GM19240 (cell line): Measurements from ENCODE around the gene PAPSS2.

ENCODE experiments used
- DNase-seq: peaks from one replicate; pipeline ENCODE4 v3.0.0; 2011; ENCODE audit warnings: low spot score; ENCODE audit not compliant: insufficient read length

PAPSS2 gene

DNA sequence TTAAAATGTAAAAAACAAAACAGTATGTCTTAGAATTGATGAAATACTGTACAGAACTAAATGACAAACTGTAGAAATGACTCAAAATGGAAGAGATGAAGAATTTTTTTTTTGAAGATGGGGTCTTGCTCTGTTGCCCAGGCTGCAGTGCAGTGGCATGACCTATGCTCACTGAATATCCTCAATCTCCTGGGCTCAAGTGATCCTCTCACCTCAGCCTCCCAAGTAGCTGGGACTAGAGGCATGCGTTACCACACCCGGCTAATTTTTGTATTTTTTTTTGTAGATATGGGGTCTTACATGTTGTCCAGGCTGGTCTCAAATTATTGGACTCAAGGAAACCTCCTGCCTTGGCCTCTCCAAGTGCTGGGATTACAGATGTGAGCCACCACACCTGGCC, 121.9 kb downstream of the PAPSS2 start:
- no peak for DNase-seq

DNA sequence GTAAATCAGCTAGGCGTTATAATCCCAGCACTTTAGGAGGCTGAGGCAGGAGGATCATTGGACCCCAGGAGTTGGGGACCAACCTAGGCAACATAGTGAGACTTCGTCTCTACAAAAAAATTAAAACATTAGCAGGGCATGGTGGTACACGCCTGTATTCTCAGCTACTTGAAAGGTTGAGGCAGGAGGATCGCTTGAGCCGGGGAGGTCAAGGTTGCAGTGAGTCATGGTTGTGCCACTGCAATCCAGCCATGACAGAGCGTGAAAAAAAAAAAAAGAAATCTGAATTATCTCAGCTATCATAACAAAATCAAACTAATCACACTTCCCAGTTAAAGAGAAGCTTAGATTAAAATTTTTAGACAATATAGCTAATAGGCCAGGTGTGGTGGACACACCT, 123.0 kb downstream of the PAPSS2 start:
- DNase-seq = no peak

DNA sequence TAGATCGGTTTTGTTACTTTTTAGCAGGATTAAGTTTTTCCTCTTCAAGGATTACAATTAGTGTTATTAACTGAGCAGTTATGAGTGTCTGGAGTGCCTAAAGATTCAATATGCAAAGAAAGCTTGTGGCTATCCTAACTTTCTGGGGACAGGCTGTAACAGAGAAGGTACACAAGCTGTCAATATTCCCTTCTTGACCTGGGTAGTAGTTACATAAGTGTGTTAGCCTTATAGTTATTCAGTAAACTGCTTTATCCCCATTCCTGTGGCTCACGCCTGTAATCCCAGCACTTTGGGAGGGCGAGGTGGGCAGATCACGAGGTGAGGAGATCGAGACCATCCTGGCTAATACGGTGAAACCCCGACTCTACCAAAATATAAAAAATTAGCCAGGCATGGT, 126.7 kb downstream of the PAPSS2 start:
- no peak for DNase-seq

GRCh38 chr10:87790185-87790584, 130.5 kb downstream of the PAPSS2 start:
- DNase-seq = no peak

GRCh38 chr10:87794285-87794684, 134.6 kb downstream of the PAPSS2 start:
- no peak for DNase-seq
